GM12891 (cell line): ENCODE measurements around the gene RWDD2A.

Experiments
- PAX5 ChIP-seq: IDR thresholded peaks from 2 replicates; pipeline ENCODE4 v1.6.1; 2011; ENCODE audit warnings: low read length, moderate library complexity, mild to moderate bottlenecking; ENCODE audit not compliant: insufficient read depth, severe bottlenecking
- POLR2A ChIP-seq: IDR thresholded peaks from 2 replicates; pipeline ENCODE4 v1.6.1; 2011; ENCODE audit warnings: low read depth, low read length, control low read depth
- POLR2AphosphoS5 ChIP-seq: IDR thresholded peaks from 2 replicates; pipeline ENCODE4 v1.6.1; 2011; ENCODE audit warnings: low read depth, low read length, control low read depth
- SPI1 ChIP-seq: IDR thresholded peaks from 2 replicates; pipeline ENCODE4 v1.6.1; 2011; ENCODE audit warnings: low read depth, low read length, control low read depth

- no peak for TF ChIP-seq POLR2AphosphoS5
- TF ChIP-seq SPI1 = no peak
- TF ChIP-seq POLR2A = no peak
- no peak for TF ChIP-seq PAX5
These were observed 25.5 kb downstream of the RWDD2A start for GRCh38 chr6:83218646-83219045.
